Tibial nerve (tissue), 4 donors: ENCODE data around the gene TANC2. TPM values are rescaled to one million over a fixed set of nuclear protein-coding genes. Genes with fewer than 3 reads are reported as not detected.
"Not testable (repeated sequence)": the region's sequence is repeated elsewhere in the genome, so short reads cannot be mapped to it uniquely, and the experiment has no call there.

ENCODE experiments used
- DNase-seq, 2 donors: peaks; one replicate each; pipeline ENCODE4 v3.0.0-alpha.2; 2019; ENCODE audit warnings: low spot score in 2 of 2
- H3K27ac ChIP-seq, 4 donors: fragments of 200-600 bp; sonication (generic) in 3 of 4; one replicate each; pipeline ENCODE4 v1.5.1; 2017 to 2019; ENCODE audit warnings: mild to moderate bottlenecking in 1 of 4
- H3K27me3 ChIP-seq, 2 donors: fragments of 200-600 bp; sonication (generic) in 1 of 2; one replicate each; pipeline versions ENCODE4 v1.5.1 to v1.6.0; 2017 to 2019
- H3K36me3 ChIP-seq, 3 donors: fragments of 200-600 bp; sonication (generic); one replicate each; pipeline ENCODE4 v1.5.1; 2018 to 2019
- H3K4me1 ChIP-seq, 4 donors: fragments of 200-600 bp; sonication (generic) in 3 of 4; one replicate each; pipeline ENCODE4 v1.5.1; 2017 to 2019
- H3K4me3 ChIP-seq, 4 donors: fragments of 200-600 bp; sonication (generic) in 3 of 4; one replicate each; pipeline ENCODE4 v1.5.1; 2017 to 2019; ENCODE audit warnings: mild to moderate bottlenecking in 1 of 4, moderate library complexity in 1 of 4
- H3K9me3 ChIP-seq, 4 donors: fragments of 200-600 bp; sonication (generic) in 3 of 4; one replicate each; pipeline ENCODE4 v1.5.1; 2017 to 2019
- EP300 ChIP-seq, 2 donors: sonication (generic); formaldehyde crosslinking; IDR thresholded peaks; one replicate each; pipeline ENCODE4 v1.6.1; 2017; ENCODE audit warnings: antibody characterized with exemption in 2 of 2, mild to moderate bottlenecking in 1 of 2
- POLR2A ChIP-seq, 2 donors: fragments of 450-650 bp; IDR thresholded peaks; one replicate each; pipeline ENCODE4 v1.6.1; 2017; ENCODE audit warnings: antibody characterized with exemption in 2 of 2, mild to moderate bottlenecking in 2 of 2, moderate library complexity in 2 of 2
- WGBS, 2 donors: methylation state at CpG; one replicate each; pipeline ENCODE4 v1.1.5; 2018; 5-methylcytosine and 5-hydroxymethylcytosine counted together
- total RNA-seq, 4 donors: library from RNA; depleted of rRNA; stranded (reverse); fragments of >200 nt; gene quantifications; one replicate each; pipeline ENCODE4 v1.1.0, GENCODE V29; 2016
- TF ChIP-seq, protein P1 (sequence below), 5 experiments: fragments of 200-600 bp in 3 of 5; fragments of 450-650 bp in 2 of 5; sonication (generic) in 3 of 5; IDR thresholded peaks; one replicate each; pipeline ENCODE4 v1.5.1; 2016 to 2019; ENCODE audit warnings: antibody characterized with exemption in 5 of 5, mild to moderate bottlenecking in 3 of 5, moderate library complexity in 2 of 5

TANC2 gene
- total RNA-seq, 4 donors from 2014 or later = 36.1 to 46.8 (median 45.5) TPM

DNA sequence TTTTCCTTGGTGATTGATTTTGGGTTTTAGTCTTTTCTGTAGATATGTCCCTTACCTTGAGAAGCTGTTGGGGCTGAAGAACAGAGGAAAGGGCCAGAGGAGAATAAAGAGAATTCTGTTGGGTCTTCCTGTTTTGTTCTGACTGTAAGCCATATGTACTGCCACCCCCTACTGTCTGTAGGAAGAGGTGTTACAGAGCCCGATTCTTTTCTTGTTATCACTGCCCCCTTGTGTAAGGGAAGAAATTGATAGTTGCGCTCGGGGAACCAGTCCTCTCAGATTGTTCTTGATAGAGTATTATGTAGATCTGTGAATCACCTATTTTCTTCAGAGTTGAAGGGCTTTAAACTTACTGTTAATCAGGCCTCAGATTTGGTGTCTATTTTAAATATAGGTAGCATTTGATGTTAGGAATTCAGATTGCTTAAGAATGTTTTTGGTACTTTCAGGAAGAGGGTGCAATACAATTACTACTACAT, 2.4 kb downstream of the TANC2 start:
- DNase-seq = peak in 1 of 2 donors; percentile 49
- no peak overlapping the region for H3K27ac ChIP-seq
- no peaks in the 10 kb centered on the region for H3K9me3 ChIP-seq
- no peaks in the 10 kb centered on the region for H3K27me3 ChIP-seq
- H3K4me3 ChIP-seq = peak overlapping the region in 1 of 4 donors; percentile 9
- no peaks in the 10 kb centered on the region for H3K36me3 ChIP-seq
- 2 to 6% methylated on average over 3 of the region's 3 CpGs for WGBS, 2 donors
- TF ChIP-seq POLR2A (IDR thresholded peaks at IDR 0.05) (no peak), EP300 (IDR thresholded peaks at IDR 0.05) (peak in 1 of 2 donors; percentile 62)
- TF ChIP-seq, protein P1, sequence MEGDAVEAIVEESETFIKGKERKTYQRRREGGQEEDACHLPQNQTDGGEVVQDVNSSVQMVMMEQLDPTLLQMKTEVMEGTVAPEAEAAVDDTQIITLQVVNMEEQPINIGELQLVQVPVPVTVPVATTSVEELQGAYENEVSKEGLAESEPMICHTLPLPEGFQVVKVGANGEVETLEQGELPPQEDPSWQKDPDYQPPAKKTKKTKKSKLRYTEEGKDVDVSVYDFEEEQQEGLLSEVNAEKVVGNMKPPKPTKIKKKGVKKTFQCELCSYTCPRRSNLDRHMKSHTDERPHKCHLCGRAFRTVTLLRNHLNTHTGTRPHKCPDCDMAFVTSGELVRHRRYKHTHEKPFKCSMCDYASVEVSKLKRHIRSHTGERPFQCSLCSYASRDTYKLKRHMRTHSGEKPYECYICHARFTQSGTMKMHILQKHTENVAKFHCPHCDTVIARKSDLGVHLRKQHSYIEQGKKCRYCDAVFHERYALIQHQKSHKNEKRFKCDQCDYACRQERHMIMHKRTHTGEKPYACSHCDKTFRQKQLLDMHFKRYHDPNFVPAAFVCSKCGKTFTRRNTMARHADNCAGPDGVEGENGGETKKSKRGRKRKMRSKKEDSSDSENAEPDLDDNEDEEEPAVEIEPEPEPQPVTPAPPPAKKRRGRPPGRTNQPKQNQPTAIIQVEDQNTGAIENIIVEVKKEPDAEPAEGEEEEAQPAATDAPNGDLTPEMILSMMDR (IDR thresholded peaks at IDR 0.05) = peak; percentile 64 to 90 (median 79)
- peaks cover 0 to 45% (median 11%) of the 10 kb centered on the region in 4 donors for H3K4me1 ChIP-seq

DNA sequence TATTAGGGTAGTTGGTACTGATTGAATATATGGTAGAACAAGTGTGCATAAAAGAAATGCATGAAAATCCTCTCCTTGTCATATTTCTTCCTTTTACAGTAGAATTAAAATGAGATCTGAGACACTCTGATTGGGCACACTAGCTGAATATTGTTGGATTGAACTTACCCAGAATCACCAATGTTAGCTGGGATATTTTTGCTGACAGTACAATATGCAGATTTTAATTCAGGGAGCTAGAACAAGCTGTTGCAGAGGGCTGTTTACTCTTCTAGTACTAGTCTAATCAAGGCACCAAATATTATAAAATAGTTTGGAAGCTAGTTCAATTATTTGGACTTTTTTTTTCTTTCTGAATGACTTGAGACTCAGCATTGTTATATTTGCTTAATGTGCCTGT, 4.6 kb downstream of the TANC2 start:
- no peak for TF ChIP-seq EP300 (IDR thresholded peaks at IDR 0.05)
- TF ChIP-seq, protein P1 (IDR thresholded peaks at IDR 0.05) = no peak
- TF ChIP-seq POLR2A (IDR thresholded peaks at IDR 0.05) = no peak

DNA sequence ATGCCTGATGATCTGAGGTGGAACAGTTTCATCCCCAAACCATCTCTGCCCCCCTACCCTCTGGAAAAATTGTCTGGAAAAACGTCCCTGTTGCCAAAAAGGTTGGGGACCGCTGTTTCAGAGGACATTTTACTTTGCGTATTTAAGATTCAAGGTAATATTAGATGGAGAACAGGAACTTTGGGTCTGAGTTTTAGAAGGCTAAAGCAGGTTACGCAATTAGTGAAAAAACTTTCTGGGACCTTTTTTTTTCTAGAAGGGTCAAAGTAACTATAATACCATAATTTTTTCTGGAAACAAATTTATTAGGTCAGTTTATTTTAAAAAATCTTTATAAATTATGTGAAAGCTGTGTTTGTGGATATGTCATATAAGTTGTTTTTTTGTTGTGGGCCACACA, 5.8 kb downstream of the TANC2 start:
- Histone ChIP-seq H3K9me3 (no peaks in the 10 kb centered on the region), H3K27ac (no peak overlapping the region), H3K27me3 (no peaks in the 10 kb centered on the region), H3K4me3 (no peak overlapping the region), H3K36me3 (peaks cover 0 to 2% (median 0%) of the 10 kb centered on the region in 3 donors), H3K4me1 (peaks cover 0 to 35% (median 11%) of the 10 kb centered on the region in 4 donors)
- DNase-seq = no peak
- 93 to 95% methylated on average over 4 of the region's 4 CpGs for WGBS, 2 donors
- TF ChIP-seq, protein P1 (IDR thresholded peaks at IDR 0.05) = no peak
- no peak for TF ChIP-seq POLR2A (IDR thresholded peaks at IDR 0.05)

More for the DNA sequence above, 4.6 kb downstream of the TANC2 start:
- Histone ChIP-seq H3K27ac (no peak overlapping the region), H3K27me3 (no peaks in the 10 kb centered on the region), H3K4me1 (peaks cover 0 to 39% (median 11%) of the 10 kb centered on the region in 4 donors), H3K4me3 (no peak overlapping the region), H3K9me3 (no peaks in the 10 kb centered on the region), H3K36me3 (no peaks in the 10 kb centered on the region)
- DNase-seq = no peak

- 90 to 91% methylated on average over 4 of the region's 4 CpGs for WGBS, 2 donors
- Histone ChIP-seq H3K36me3 (peaks cover 0 to 4% (median 0%) of the 10 kb centered on the region in 3 donors), H3K4me1 (peaks cover 0 to 12% (median 0%) of the 10 kb centered on the region in 4 donors), H3K27ac (no peak overlapping the region), H3K9me3 (no peaks in the 10 kb centered on the region), H3K4me3 (no peak overlapping the region), H3K27me3 (no peaks in the 10 kb centered on the region)
- DNase-seq = no peak
- TF ChIP-seq, protein P1 (IDR thresholded peaks at IDR 0.05) = no peak
- no peak for TF ChIP-seq EP300 (IDR thresholded peaks at IDR 0.05)
- TF ChIP-seq POLR2A (IDR thresholded peaks at IDR 0.05) = no peak
Observed at GRCh38 chr17:62974788-62975187, 8.8 kb downstream of the TANC2 start.

DNA sequence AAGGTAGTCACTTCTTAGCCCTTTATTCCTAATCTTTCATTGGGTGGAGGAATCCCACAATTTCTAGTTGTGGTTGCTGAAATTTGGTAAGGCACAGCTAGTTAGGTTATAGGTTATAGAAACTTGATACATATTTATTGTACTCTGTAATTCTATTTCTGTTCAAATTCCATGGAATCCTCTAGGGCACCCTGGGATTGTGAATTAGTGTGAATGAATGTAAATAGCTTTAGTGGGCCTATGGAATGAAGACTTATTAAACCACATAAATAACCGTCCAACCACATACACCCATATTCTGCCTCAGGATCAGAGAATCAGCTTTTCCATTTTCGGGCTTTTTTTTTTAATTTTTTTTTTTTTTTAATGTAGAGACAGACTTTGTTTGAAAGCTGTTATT, 9.2 kb downstream of the TANC2 start:
- H3K36me3 ChIP-seq = peaks cover 0 to 4% (median 0%) of the 10 kb centered on the region in 3 donors
- peaks cover 0 to 11% (median 0%) of the 10 kb centered on the region in 4 donors for H3K4me1 ChIP-seq
- no peaks in the 10 kb centered on the region for H3K9me3 ChIP-seq
- TF ChIP-seq, protein P1 (IDR thresholded peaks at IDR 0.05) = no peak
- TF ChIP-seq EP300 (IDR thresholded peaks at IDR 0.05) = no peak
- no peak for DNase-seq
- no peak overlapping the region for H3K4me3 ChIP-seq
- H3K27me3 ChIP-seq = no peaks in the 10 kb centered on the region
- H3K27ac ChIP-seq = no peak overlapping the region
- WGBS, 2 donors = 81 to 82% methylated on average over 2 of the region's 2 CpGs

DNA sequence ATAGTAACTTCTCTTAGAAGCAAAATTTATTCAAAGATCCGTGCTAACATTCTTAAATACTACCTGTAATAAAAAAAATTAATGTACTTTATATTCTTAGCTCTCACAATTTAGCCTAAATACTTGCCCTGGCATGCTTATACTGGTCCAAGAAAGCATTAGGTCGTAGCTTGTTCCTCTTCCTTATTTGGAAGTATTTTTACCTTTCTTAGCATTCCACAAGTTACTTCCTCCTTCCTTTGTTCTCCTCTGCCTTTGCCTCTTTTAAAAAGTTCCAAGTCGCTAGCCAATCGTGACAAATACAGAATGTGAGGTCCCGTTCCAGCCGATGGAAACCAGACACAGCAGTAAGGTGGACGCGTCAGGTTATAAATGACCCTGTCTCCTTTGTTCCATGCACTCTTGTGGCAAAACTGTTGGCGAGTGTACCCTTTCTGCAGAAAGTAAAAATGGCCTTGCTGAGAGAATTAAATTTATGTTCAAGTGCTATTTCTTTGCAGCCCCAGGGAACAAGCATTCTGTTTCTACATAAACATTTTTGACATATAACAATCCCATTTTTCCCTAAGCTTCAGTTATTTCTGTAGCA, 10.7 kb downstream of the TANC2 start:
- not testable (repeated sequence) for H3K27me3 ChIP-seq, H3K4me1 ChIP-seq, H3K4me3 ChIP-seq, DNase-seq, H3K9me3 ChIP-seq, H3K36me3 ChIP-seq, H3K27ac ChIP-seq
- 85 to 93% methylated on average over 9 of the region's 9 CpGs for WGBS, 2 donors
